ENCODE measurements around the gene ST6GALNAC3.

DNA sequence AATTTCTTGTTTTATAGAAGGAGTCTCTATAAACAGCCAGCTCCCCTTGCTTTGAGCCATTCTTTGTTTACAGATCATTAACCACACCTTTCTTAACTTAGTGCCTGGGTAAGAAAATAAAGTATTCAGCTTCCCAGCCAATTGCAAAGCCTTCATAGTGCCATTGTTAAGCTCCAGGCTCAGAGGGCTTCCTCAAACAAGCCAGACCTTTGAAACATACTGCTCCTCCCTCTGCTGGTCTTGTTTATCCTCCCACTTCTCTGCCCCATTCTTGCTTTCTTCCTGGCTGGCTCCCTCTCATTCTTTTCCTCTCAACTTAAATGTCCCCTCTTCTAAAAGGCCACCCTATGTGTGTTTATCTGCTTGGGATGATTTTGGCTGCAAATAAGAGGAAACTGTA, 473.4 kb downstream of the ST6GALNAC3 start:
- TF ChIP-seq, protein P1, sequence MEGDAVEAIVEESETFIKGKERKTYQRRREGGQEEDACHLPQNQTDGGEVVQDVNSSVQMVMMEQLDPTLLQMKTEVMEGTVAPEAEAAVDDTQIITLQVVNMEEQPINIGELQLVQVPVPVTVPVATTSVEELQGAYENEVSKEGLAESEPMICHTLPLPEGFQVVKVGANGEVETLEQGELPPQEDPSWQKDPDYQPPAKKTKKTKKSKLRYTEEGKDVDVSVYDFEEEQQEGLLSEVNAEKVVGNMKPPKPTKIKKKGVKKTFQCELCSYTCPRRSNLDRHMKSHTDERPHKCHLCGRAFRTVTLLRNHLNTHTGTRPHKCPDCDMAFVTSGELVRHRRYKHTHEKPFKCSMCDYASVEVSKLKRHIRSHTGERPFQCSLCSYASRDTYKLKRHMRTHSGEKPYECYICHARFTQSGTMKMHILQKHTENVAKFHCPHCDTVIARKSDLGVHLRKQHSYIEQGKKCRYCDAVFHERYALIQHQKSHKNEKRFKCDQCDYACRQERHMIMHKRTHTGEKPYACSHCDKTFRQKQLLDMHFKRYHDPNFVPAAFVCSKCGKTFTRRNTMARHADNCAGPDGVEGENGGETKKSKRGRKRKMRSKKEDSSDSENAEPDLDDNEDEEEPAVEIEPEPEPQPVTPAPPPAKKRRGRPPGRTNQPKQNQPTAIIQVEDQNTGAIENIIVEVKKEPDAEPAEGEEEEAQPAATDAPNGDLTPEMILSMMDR (IDR thresholded peaks at IDR 0.05): peak; percentile 18; the same call in 1 of the 2 replicates
- no peak for TF ChIP-seq ZFX (IDR thresholded peaks at IDR 0.05; ENCODE audit: borderline replicate concordance)

Data from 22Rv1 (cell line).